Midbrain (tissue), 1 donor: ENCODE results near the gene TMTC2.

ENCODE experiments used
- DNase-seq: peaks from one replicate; lab custom pipeline; 2025; lab: John Stamatoyannopoulos, UW

The TMTC2 gene

DNA sequence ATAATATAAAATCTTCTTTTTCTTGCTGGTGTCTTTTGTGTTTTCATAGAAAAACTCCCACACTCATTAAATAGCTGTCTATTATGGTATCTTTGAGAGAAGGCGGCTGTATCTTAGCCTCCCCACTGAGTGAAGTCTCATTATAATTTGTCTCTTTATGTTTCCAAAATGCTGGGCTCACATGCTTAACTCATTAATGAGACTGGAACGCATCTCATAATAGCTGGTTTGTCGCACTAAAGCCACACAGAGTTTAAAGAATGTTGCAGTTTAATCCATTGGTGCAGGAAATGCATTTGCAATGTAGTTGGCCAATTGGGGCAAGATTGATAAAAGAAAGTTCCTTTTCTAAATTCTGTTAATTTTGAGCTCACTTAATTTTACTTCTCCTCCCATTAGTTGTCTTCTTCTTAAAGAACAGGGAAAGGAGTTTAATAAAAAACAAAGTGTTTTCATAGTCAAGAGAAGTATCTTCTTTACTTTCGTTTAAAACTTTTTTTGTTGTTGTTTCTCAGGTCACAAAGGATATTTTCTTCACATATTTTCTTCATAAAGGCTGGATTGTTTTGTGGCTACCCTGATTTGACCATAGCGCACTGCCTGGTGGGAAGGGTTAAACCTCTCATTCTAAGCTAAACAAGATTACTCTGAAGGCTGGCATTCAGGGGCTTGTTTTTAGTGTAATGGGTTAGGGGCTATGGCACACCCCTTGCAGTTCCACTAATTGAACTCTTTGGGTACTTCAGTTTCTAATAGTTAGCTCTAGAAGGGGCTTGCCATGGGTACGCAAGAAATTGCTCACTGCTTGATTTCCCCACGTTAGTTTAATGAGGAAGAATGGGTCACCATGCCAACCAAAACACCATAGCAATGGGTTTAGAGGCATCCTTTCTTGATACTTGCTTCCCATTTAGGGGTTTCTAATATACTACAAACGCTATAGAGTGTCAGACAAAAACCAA, 197.0 kb downstream of the TMTC2 start:
- DNase-seq = no peak

DNA sequence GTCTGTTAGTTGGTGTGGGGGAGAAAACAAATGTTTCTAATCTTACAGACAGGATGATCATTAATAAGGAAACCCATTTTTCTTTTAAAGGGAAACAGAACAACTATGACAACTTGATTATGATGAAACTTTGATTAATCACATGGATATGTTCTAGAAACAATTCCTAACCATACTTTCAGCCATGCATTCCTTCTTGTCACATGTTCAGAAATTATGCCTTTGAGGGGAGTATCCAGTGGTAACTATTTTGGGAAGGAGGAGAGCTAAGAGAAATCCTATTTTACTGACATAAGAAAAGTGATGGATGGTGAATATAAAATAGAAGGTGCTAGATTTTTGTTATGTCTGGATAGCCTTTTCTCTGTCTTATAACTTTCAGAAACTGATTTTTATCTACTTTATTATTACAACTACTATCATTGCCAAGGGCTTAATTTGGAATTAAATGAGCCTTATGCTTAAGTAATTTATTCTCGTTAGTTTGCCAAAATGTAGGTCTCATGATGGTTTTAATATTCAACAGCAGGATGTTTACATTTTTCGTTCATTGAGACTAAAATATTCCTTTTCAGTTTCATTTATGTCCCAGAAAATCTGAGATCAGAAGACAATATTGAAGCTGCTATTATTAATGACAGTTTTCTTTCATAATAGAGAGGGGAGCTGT, 200.1 kb downstream of the TMTC2 start:
- DNase-seq = no peak

- no peak for DNase-seq
Observed at GRCh38 chr12:82893896-82894295, 207.2 kb downstream of the TMTC2 start.

DNA sequence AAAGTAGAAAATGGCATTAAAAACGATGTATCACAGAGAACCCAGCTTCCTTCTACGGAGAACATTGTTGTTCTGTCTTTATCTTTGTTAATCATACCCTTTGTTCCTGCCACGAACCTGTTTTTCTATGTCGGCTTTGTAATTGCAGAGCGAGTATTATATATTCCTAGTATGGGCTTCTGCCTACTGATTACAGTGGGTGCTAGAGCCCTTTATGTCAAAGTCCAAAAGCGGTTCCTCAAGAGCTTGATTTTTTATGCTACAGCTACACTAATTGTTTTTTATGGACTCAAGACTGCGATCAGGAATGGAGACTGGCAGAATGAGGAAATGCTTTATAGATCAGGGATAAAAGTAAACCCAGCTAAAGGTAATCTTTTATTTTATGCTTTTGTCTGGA, 209.6 kb downstream of the TMTC2 start:
- peak; percentile 20 for DNase-seq

GRCh38 chr12:82896979-82897378, 210.3 kb downstream of the TMTC2 start:
- DNase-seq = no peak

GRCh38 chr12:82898441-82898840, 211.7 kb downstream of the TMTC2 start:
- no peak for DNase-seq

DNA sequence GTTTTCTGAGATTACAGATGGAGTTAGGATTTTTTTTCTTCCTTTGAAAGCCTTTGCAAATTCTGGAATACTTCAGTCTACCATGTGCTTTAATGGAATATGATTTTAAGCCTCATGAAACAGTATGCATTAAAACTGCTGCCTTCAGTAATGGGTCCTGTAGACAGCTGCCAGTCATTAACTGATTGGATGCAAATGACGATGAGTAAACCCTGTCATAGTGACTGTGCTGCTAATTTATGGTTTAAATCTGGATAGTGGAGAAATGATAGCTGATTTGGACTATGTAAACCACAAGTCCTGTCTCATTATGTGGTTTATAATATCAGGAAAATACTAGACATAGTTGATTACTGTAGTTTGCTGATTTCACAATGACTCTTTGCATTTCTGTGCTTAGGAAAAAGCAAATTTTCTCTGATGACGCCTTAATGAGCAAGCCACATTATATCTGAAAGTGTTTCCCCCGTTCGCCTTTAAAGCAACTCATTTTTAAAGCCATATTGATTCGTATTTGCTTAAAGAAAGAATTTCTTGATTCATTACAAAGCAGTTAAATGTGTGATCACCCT, 217.6 kb downstream of the TMTC2 start:
- DNase-seq = no peak

GRCh38 chr12:82910246-82910893, 223.7 kb downstream of the TMTC2 start:
- DNase-seq = no peak

GRCh38 chr12:82912406-82912805, 225.7 kb downstream of the TMTC2 start:
- DNase-seq = no peak

- no peak for DNase-seq
Observed at GRCh38 chr12:82919388-82920054, 232.8 kb downstream of the TMTC2 start.

- no peak for DNase-seq
Observed at GRCh38 chr12:82923935-82924334, 237.2 kb downstream of the TMTC2 start.

DNA sequence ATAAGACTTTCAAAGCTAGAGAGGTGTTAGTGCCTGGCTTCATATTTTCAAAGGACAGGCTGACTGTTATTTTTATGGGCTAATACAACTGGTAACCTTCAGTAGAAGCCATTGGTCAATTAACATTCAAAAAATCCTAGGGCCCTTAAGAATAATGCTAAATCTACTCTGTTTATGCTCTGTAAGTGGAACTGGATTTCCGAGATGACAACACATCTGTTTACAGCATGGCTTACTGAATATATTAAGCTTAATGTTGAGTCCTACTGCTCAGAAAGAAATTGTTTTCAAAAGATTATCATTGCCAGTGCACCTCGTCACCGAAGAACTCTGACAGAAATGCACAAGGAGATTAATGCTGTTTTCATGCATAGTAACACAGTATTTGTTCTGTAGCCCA, 239.9 kb downstream of the TMTC2 start:
- DNase-seq = no peak

- DNase-seq = no peak
Observed at GRCh38 chr12:82930301-82930700, 243.6 kb downstream of the TMTC2 start.

GRCh38 chr12:82931349-82932116, 244.8 kb downstream of the TMTC2 start:
- DNase-seq = no peak

- no peak for DNase-seq
Observed at GRCh38 chr12:82937151-82937550, 250.4 kb downstream of the TMTC2 start.

DNA sequence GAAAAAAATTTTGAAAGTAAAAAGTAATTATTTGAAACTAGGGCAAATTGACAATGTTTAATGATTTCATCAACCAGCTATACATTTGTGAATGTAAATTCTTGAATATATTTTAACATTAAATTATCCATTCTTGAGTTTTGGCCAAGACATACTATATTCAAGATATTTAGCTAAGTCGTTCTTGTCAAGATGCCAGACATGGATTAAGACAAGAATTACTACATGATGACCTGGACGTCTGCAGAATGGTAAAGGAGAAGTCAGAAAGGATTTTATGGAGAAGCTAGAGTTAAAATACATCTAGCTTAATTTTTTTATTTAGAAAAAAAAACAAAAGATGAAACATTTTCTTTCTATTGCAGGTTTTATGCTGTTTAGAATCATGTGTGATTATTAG, 255.8 kb downstream of the TMTC2 start:
- DNase-seq = no peak

DNA sequence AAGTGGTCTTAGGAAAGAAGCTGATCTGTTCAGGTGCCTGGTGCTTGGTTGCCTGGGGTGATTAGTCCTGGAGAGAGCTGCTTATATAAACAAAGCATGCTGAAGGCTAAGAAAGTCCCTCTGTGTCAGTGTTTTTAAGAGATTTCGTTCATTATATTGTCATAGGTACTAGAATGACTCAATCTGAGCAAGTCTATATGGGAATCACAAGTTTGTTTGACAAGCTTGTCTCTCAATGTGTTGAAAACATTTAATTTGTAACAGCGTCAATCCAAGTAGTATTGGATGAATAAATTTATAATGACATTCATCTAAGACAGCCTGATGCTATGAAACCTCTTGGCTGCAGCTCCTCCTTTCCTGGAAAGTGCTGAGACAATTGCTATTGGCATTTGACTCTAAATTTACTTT, 256.3 kb downstream of the TMTC2 start:
- DNase-seq = no peak

- no peak for DNase-seq
Observed at GRCh38 chr12:82948491-82948890, 261.8 kb downstream of the TMTC2 start.

DNA sequence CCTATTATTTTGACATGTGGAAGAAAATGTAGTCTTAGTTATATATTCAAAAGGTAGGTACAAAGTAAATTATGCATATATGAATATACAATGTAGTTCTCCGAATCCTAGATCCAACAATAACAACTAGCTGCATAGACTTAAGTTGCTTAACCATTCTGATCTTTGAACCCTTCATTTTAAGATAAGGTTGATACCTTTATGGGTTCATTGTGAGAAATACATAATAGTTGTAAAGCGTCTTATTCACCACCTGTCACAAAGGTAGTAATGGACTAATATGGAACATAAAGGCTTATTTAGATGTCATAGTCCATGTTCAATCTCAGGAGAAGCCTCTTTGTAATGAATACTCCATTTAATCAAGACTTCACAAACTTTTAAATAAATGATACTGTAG, 263.6 kb downstream of the TMTC2 start:
- DNase-seq = no peak

- DNase-seq = no peak
Observed at GRCh38 chr12:82952946-82953345, 266.2 kb downstream of the TMTC2 start.

- DNase-seq = no peak
Observed at GRCh38 chr12:82953397-82953796, 266.7 kb downstream of the TMTC2 start.
